Inferior parietal cortex (tissue), 1 donor: Measurements from ENCODE around the gene TCF19.
"Not testable (repeated sequence)": the region's sequence is repeated elsewhere in the genome, so short reads cannot be mapped to it uniquely, and the experiment has no call there.

Source experiments
- DNase-seq: peaks from one replicate; pipeline ENCODE4 v3.0.0-alpha.2; 2016; ENCODE audit errors: extremely low spot score

TCF19 gene

GRCh38 chr6:31162463-31163165 lies 4.2 kb downstream of the TCF19 start:
- DNase-seq: no peak

GRCh38 chr6:31163922-31164321 lies 5.5 kb downstream of the TCF19 start:
- no peak for DNase-seq

- DNase-seq: not testable (repeated sequence)
These were observed 6.2 kb downstream of the TCF19 start for GRCh38 chr6:31164475-31165063.

GRCh38 chr6:31165064-31165832 lies 6.9 kb downstream of the TCF19 start:
- not testable (repeated sequence) for DNase-seq

- DNase-seq: no peak
These were observed 7.6 kb downstream of the TCF19 start for GRCh38 chr6:31165986-31166385.

GRCh38 chr6:31168606-31169005 lies 10.2 kb downstream of the TCF19 start:
- no peak for DNase-seq

GRCh38 chr6:31169123-31169857 lies 10.9 kb downstream of the TCF19 start:
- no peak for DNase-seq

- DNase-seq: not testable (repeated sequence)
These were observed 11.6 kb downstream of the TCF19 start for GRCh38 chr6:31169858-31170599.

GRCh38 chr6:31170600-31170881 lies 12.2 kb downstream of the TCF19 start, which contains the start of gene POU5F1:
Gene POU5F1 (minus strand): TSS chr6:31170682. CDS start chr6:31170620, 62 bp downstream.
- DNase-seq: no peak

GRCh38 chr6:31170987-31171671 lies 12.7 kb downstream of the TCF19 start:
- no peak for DNase-seq

- DNase-seq: no peak
These were observed 13.8 kb downstream of the TCF19 start for GRCh38 chr6:31171931-31172905.

- no peak for DNase-seq
These were observed 14.6 kb downstream of the TCF19 start for GRCh38 chr6:31172973-31173384.

GRCh38 chr6:31173406-31173805 lies 15.0 kb downstream of the TCF19 start:
- DNase-seq: no peak

GRCh38 chr6:31174378-31174777 lies 16.0 kb downstream of the TCF19 start:
- DNase-seq: no peak

- DNase-seq: no peak
These were observed 17.6 kb downstream of the TCF19 start for GRCh38 chr6:31175971-31176370.

- no peak for DNase-seq
These were observed 20.0 kb downstream of the TCF19 start for GRCh38 chr6:31178143-31179041.

- no peak for DNase-seq
These were observed 20.6 kb downstream of the TCF19 start for GRCh38 chr6:31179042-31179386.

GRCh38 chr6:31179896-31180295 lies 21.5 kb downstream of the TCF19 start:
- no peak for DNase-seq

GRCh38 chr6:31180500-31180899 lies 22.1 kb downstream of the TCF19 start:
- no peak for DNase-seq
